Peyer's patch (tissue), 4 donors: Measurements from ENCODE around the gene PES1.

ENCODE experiments used
- CTCF ChIP-seq, 6 experiments: fragments of 450-650 bp in 4 of 6; fragments of 200-600 bp in 2 of 6; sonication (generic) in 1 of 6; IDR thresholded peaks; one replicate each; pipeline ENCODE4 v1.5.1; 2017 to 2019; ENCODE audit warnings: antibody characterized with exemption in 6 of 6, mild to moderate bottlenecking in 3 of 6, moderate library complexity in 1 of 6
- POLR2A ChIP-seq, 2 donors: fragments of 450-650 bp; IDR thresholded peaks; one replicate each; pipeline ENCODE4 v1.5.1; 2017; ENCODE audit warnings: antibody characterized with exemption in 2 of 2, mild to moderate bottlenecking in 2 of 2, moderate library complexity in 2 of 2

GRCh38 chr22:30628491-30628890 is 36.8 kb upstream of the PES1 start:
- TF ChIP-seq CTCF (IDR thresholded peaks at IDR 0.05), result no peak
- no peak for TF ChIP-seq POLR2A (IDR thresholded peaks at IDR 0.05)
